Measurements from ENCODE around the gene DUSP22. TPM values are rescaled to one million over a fixed set of nuclear protein-coding genes. Genes with fewer than 3 reads are reported as not detected.

The DUSP22 gene
- polyA plus RNA-seq, 3 donors = 107 to 120 (median 117) TPM

DNA sequence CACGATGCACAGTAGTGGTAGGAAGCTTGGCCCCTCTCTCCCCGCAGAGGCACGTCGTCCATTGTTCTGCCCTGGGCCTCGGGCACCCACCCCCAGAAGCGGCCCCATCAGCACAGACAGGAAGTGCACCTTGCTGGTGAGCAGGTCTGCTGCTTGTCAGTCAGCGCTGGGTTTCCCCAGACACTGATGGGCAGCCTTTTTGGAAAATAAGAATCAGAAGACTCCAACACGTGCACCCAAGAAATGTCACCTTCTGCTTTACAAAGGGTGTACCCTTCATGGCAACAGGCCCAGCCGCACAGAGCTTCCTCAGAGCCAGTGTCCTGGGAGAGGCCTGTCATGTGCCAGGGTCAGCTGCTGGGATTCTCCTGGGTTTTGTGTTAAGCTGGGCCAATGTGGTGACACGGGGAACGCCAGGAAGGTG is 64.6 kb downstream of the DUSP22 start:
- H3K27ac ChIP-seq (ENCODE audit: low read depth in 1 of 2, low read length in 2 of 2) = no peak overlapping the region
- H3K4me3 Mint-ChIP-seq = no peak overlapping the region

DNA sequence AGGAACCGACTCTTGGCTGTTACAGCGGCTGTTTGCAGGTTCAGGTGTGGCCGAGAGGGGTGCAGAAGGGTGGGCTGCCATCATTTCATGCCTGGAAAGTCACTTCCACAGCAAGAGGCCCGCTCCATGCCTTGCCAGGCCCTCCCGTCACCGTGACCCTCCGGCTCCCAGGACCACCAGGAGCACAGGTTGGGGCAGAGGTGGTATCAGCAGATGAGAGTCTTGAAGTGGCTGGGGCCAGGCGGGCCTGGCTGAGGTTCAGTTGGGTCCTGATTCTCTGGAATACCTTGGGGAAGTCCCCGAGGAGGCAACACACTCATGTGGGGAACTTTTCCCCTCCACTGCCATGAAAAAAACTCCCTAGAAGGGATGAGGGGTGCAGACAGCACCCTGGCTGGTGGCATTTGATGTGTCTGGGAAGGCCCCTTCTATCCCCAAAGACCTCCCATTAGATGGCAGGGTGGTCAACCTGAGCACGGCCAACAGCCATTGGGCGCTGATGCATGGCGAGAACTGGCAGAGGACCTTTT is 65.0 kb downstream of the DUSP22 start:
- Histone ChIP-seq H3K27me3 (ENCODE audit: control insufficient read depth in 2 of 2, insufficient read depth in 2 of 2, low read length in 2 of 2) (no peaks in the 10 kb centered on the region), H3K4me1 (ENCODE audit: control insufficient read depth in 1 of 2, insufficient read depth in 2 of 2, low read length in 2 of 2) (peaks cover 25 to 33% of the 10 kb centered on the region in 2 donors), H2AFZ (ENCODE audit: insufficient read depth, low read depth, low read length, poor library complexity, severe bottlenecking) (no peak overlapping the region), H3K4me2 (replicated peaks; ENCODE audit: extremely low read depth, low read length, poor library complexity, severe bottlenecking) (no peak overlapping the region), H3K27ac (ENCODE audit: low read depth in 1 of 2, low read length in 2 of 2) (no peak overlapping the region), H3K4me3 (replicated peaks in 1 of 3; ENCODE audit: low read depth in 2 of 3, low read length in 3 of 3) (no peak overlapping the region), H3K9me3 (replicated peaks in 1 of 2; ENCODE audit: control insufficient read depth in 1 of 2, insufficient read depth in 1 of 2, low read length in 2 of 2) (no peaks in the 10 kb centered on the region), H3K79me2 (ENCODE audit: insufficient read depth, low read length) (no peaks in the 10 kb centered on the region), H3K9ac (ENCODE audit: insufficient read depth, low read length, poor library complexity, severe bottlenecking) (no peak overlapping the region), H3K36me3 (replicated peaks in 1 of 2; ENCODE audit: control insufficient read depth in 1 of 2, insufficient read depth in 2 of 2, low read length in 2 of 2) (peaks cover under 1 to 10% of the 10 kb centered on the region in 2 donors), H4K20me1 (ENCODE audit: insufficient read depth, low read length) (no peaks in the 10 kb centered on the region)
- peaks cover 7 to 24% of the 10 kb centered on the region in 2 donors for H3K36me3 Mint-ChIP-seq
- peaks cover 0 to 20% (median 5%) of the 10 kb centered on the region in 7 donors for H3K9me3 Mint-ChIP-seq
- TF ChIP-seq, protein P1, sequence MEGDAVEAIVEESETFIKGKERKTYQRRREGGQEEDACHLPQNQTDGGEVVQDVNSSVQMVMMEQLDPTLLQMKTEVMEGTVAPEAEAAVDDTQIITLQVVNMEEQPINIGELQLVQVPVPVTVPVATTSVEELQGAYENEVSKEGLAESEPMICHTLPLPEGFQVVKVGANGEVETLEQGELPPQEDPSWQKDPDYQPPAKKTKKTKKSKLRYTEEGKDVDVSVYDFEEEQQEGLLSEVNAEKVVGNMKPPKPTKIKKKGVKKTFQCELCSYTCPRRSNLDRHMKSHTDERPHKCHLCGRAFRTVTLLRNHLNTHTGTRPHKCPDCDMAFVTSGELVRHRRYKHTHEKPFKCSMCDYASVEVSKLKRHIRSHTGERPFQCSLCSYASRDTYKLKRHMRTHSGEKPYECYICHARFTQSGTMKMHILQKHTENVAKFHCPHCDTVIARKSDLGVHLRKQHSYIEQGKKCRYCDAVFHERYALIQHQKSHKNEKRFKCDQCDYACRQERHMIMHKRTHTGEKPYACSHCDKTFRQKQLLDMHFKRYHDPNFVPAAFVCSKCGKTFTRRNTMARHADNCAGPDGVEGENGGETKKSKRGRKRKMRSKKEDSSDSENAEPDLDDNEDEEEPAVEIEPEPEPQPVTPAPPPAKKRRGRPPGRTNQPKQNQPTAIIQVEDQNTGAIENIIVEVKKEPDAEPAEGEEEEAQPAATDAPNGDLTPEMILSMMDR (IDR thresholded peaks at IDR 0.05) = no peak
- H3K27me3 Mint-ChIP-seq (ENCODE audit: low read depth in 3 of 3) = peaks cover 2 to 6% (median 2%) of the 10 kb centered on the region in 3 donors
- H3K4me1 Mint-ChIP-seq = peaks cover 27% of the 10 kb centered on the region
- H3K27ac Mint-ChIP-seq = no peak overlapping the region
- no peak for DNase-seq
- no peak overlapping the region for H3K4me3 Mint-ChIP-seq
- intact Hi-C loops (cut with micrococcal nuclease) = no loop called here
- WGBS (ENCODE audit: insufficient coverage) = 89% methylated on average over 11 of the region's 12 CpGs

More for the DNA sequence above, 64.6 kb downstream of the DUSP22 start:
- 92% methylated on average over 11 of the region's 11 CpGs for WGBS (ENCODE audit: insufficient coverage)
- Histone ChIP-seq H3K27me3 (ENCODE audit: control insufficient read depth in 2 of 2, insufficient read depth in 2 of 2, low read length in 2 of 2) (no peaks in the 10 kb centered on the region), H3K4me2 (replicated peaks; ENCODE audit: extremely low read depth, low read length, poor library complexity, severe bottlenecking) (no peak overlapping the region), H4K20me1 (ENCODE audit: insufficient read depth, low read length) (no peaks in the 10 kb centered on the region), H3K79me2 (ENCODE audit: insufficient read depth, low read length) (no peaks in the 10 kb centered on the region), H3K4me1 (ENCODE audit: control insufficient read depth in 1 of 2, insufficient read depth in 2 of 2, low read length in 2 of 2) (peaks cover 25 to 33% of the 10 kb centered on the region in 2 donors), H2AFZ (ENCODE audit: insufficient read depth, low read depth, low read length, poor library complexity, severe bottlenecking) (no peak overlapping the region), H3K9me3 (replicated peaks in 1 of 2; ENCODE audit: control insufficient read depth in 1 of 2, insufficient read depth in 1 of 2, low read length in 2 of 2) (no peaks in the 10 kb centered on the region), H3K36me3 (replicated peaks in 1 of 2; ENCODE audit: control insufficient read depth in 1 of 2, insufficient read depth in 2 of 2, low read length in 2 of 2) (peaks cover 5 to 15% of the 10 kb centered on the region in 2 donors), H3K4me3 (replicated peaks in 1 of 3; ENCODE audit: low read depth in 2 of 3, low read length in 3 of 3) (no peak overlapping the region), H3K9ac (ENCODE audit: insufficient read depth, low read length, poor library complexity, severe bottlenecking) (no peak overlapping the region)
- intact Hi-C loops (cut with micrococcal nuclease) = no loop called here
- Mint-ChIP-seq H3K27me3 (ENCODE audit: low read depth in 3 of 3) (peaks cover 2 to 6% (median 2%) of the 10 kb centered on the region in 3 donors), H3K27ac (no peak overlapping the region), H3K4me1 (peaks cover 27% of the 10 kb centered on the region), H3K9me3 (peaks cover 0 to 24% (median 4%) of the 10 kb centered on the region in 7 donors), H3K36me3 (peaks cover 12 to 29% of the 10 kb centered on the region in 2 donors)
- TF ChIP-seq, protein P1 (IDR thresholded peaks at IDR 0.05) = no peak
- no peak for DNase-seq

Data from CD14-positive monocyte (primary cell).